Measurements from ENCODE around the gene DDR2.
"Not testable (repeated sequence)": the region's sequence is repeated elsewhere in the genome, so short reads cannot be mapped to it uniquely, and the experiment has no call there.

Gene DDR2

DNA sequence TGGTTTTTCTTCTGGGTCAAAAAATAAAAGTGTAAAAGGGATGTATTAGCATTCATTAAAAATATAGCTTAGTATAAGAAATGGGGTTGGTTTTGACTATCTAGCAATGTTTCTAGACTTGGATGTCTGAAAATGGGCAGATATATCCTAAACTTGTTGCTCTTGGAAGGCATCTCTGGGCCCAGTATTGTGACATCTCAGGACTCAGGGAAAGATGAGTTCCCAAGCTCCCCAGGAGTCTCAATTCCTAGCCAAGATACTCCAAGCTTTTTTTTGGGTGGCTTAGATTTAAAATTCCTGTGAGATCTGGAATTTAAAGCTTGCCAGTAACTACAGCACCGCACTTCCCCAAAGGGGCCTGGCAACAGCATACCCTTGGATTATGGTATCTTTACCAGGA is 146.8 kb downstream of the DDR2 start:
- H3K27ac ChIP-seq, result no peak overlapping the region
- H3K4me3 ChIP-seq, result no peak overlapping the region
- H3K36me3 ChIP-seq (ENCODE audit: insufficient read depth, low read length), result peaks cover 89% of the 10 kb centered on the region
- no peaks in the 10 kb centered on the region for H3K9me3 ChIP-seq (ENCODE audit: low read depth, low read length)
- no peak for TF ChIP-seq FOXP2 (optimal IDR thresholded peaks at IDR 0.05; ENCODE audit: control extremely low read depth, extremely low read length, insufficient read depth)
- no peak for TF ChIP-seq POLR2AphosphoS5 (IDR thresholded peaks at IDR 0.05; ENCODE audit: borderline replicate concordance, low read depth, low read length)
- H3K9ac ChIP-seq (ENCODE audit: insufficient read length), result no peak overlapping the region
- DNase-seq (ENCODE audit: low read depth, low spot score), result no peak

GRCh38 chr1:162782671-162783070 is 150.4 kb downstream of the DDR2 start:
- Histone ChIP-seq H3K9ac (ENCODE audit: insufficient read length) (no peak overlapping the region), H3K4me3 (no peak overlapping the region), H3K27ac (no peak overlapping the region), H3K9me3 (ENCODE audit: low read depth, low read length) (no peaks in the 10 kb centered on the region), H3K36me3 (ENCODE audit: insufficient read depth, low read length) (peaks cover 52% of the 10 kb centered on the region)
- TF ChIP-seq EZH2 (IDR thresholded peaks at IDR 0.05) (no peak), POLR2AphosphoS5 (IDR thresholded peaks at IDR 0.05; ENCODE audit: borderline replicate concordance, low read depth, low read length) (no peak), FOXP2 (optimal IDR thresholded peaks at IDR 0.05; ENCODE audit: control extremely low read depth, extremely low read length, insufficient read depth) (no peak)
- no peak for DNase-seq (ENCODE audit: low read depth, low spot score)

- H3K9me3 ChIP-seq (ENCODE audit: low read depth, low read length); H3K4me3 ChIP-seq; DNase-seq (ENCODE audit: low read depth, low spot score); H3K27ac ChIP-seq; H3K9ac ChIP-seq (ENCODE audit: insufficient read length): not testable (repeated sequence)
- H3K36me3 ChIP-seq (ENCODE audit: insufficient read depth, low read length), result peaks cover 30% of the 10 kb centered on the region
Observed at GRCh38 chr1:162784926-162785325, 152.7 kb downstream of the DDR2 start.

DNA sequence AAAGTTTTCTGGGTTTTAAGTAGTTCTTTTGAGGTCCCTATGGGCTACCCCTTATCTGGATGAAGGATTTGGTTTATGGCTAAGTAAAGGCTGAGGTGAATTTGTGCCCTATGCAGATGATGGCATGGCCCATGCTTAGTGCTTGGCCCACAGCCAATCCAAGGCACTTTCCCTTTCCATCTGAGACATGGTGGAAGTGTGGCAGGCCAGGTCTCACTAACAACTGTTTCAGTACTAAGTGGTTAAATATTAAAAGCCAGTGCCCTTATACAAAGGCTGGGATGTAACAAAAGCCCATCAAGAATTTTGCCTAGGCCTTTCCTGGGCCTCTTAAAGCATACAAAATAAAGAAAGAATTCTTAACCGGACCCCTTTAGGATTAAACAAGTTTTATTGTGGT is 156.5 kb downstream of the DDR2 start:
- H3K9ac ChIP-seq (ENCODE audit: insufficient read length); H3K9me3 ChIP-seq (ENCODE audit: low read depth, low read length); H3K4me3 ChIP-seq; DNase-seq (ENCODE audit: low read depth, low spot score); H3K36me3 ChIP-seq (ENCODE audit: insufficient read depth, low read length): not testable (repeated sequence)
- peak overlapping the region; percentile 91 for H3K27ac ChIP-seq

GRCh38 chr1:162790303-162790984 is 158.2 kb downstream of the DDR2 start, which contains the start of gene HSD17B7:
Gene HSD17B7, plus strand, starts transcription at chr1:162790702. Its CDS starts 99 bp downstream, at chr1:162790801.
- H3K27ac ChIP-seq, result peak within 1 kb of the TSS; percentile 91
- not testable (repeated sequence) for DNase-seq (ENCODE audit: low read depth, low spot score); H3K36me3 ChIP-seq (ENCODE audit: insufficient read depth, low read length); H3K9me3 ChIP-seq (ENCODE audit: low read depth, low read length)
- peak within 1 kb of the TSS; percentile 29 for H3K9ac ChIP-seq (ENCODE audit: insufficient read length)
- H3K4me3 ChIP-seq, result peak within 1 kb of the TSS; percentile 70
- peak; percentile 59 for TF ChIP-seq POLR2AphosphoS5 (IDR thresholded peaks at IDR 0.05; ENCODE audit: borderline replicate concordance, low read depth, low read length)

DNA sequence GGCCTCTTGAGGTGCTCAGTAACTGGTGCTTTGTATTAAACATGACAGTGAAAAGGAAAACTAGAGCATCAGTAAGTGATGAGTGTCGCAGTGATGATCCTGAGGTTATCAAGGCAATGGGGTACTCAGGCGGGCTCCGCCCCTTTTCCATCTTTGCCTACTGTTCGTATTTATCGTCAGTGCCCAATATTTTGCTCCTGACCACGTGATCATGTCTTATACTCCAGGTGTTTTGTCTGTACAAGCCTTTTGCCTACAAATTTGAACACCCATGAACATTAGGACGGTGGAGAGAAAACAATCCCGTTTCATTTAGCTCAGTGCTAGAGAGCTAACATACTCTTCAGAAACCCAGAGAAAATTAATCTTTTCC is 158.7 kb downstream of the DDR2 start:
- not testable (repeated sequence) for H3K27ac ChIP-seq; DNase-seq (ENCODE audit: low read depth, low spot score); H3K9ac ChIP-seq (ENCODE audit: insufficient read length); H3K9me3 ChIP-seq (ENCODE audit: low read depth, low read length)
- peaks cover 12% of the 10 kb centered on the region; the same call in 1 of the 2 replicates for H3K36me3 ChIP-seq (ENCODE audit: insufficient read depth, low read length)
- peak overlapping the region; percentile 70 for H3K4me3 ChIP-seq

GRCh38 chr1:162794284-162794683 is 162.0 kb downstream of the DDR2 start:
- H3K9me3 ChIP-seq (ENCODE audit: low read depth, low read length); H3K4me3 ChIP-seq; H3K9ac ChIP-seq (ENCODE audit: insufficient read length); DNase-seq (ENCODE audit: low read depth, low spot score): not testable (repeated sequence)
- H3K27ac ChIP-seq, result 0 out of 2 replicates have a peak overlapping the region, but pooled peaks have one; percentile 50
- H3K36me3 ChIP-seq (ENCODE audit: insufficient read depth, low read length), result peaks cover 34% of the 10 kb centered on the region

- not testable (repeated sequence) for H3K4me3 ChIP-seq; H3K9me3 ChIP-seq (ENCODE audit: low read depth, low read length); DNase-seq (ENCODE audit: low read depth, low spot score); H3K27ac ChIP-seq; H3K9ac ChIP-seq (ENCODE audit: insufficient read length)
- peaks cover 54% of the 10 kb centered on the region for H3K36me3 ChIP-seq (ENCODE audit: insufficient read depth, low read length)
Observed at GRCh38 chr1:162796617-162797279, 164.5 kb downstream of the DDR2 start.

DNA sequence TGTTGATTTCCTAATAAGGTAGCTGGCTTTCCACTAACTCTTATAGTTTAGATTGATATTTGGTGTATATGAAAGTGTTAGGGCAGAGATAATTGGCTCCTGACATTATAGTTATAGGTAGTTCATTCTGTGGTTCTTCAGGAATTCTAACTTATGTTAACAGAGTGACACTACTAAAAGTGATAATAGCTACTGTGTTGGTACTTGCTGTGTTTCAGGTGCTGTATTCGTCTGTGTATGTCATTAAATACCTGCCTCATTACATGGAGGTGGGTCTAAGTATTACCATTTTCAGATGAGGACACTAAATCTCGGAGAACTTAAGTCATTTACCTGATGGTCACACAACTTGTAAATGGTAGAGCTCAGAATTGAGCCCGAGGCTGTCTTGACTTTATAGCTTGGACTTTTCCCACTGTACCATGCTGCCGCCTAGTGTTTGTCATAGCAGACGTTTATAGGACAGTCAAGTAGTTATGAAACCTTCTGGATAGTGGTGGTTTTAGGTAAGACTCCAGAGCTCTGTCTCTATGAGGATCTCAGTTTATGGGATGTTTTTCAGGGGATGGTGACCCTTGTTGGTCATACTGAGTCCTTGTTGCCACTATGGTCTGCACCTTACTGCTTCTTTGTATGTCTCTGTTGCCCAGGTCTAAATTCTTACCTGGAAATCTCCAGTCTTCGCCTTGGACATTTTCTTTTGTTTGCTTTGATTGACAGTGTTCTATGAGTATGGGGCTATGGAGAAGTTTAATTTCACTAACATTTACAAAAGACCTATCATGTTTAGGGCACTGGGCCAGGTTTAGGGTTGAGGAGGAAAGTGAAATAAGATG is 167.9 kb downstream of the DDR2 start:
- not testable (repeated sequence) for H3K9me3 ChIP-seq (ENCODE audit: low read depth, low read length); H3K4me3 ChIP-seq; H3K27ac ChIP-seq; H3K9ac ChIP-seq (ENCODE audit: insufficient read length); DNase-seq (ENCODE audit: low read depth, low spot score)
- H3K36me3 ChIP-seq (ENCODE audit: insufficient read depth, low read length), result peaks cover 54% of the 10 kb centered on the region

GRCh38 chr1:162807503-162807902 is 175.2 kb downstream of the DDR2 start:
- H3K27ac ChIP-seq; DNase-seq (ENCODE audit: low read depth, low spot score); H3K4me3 ChIP-seq; H3K9ac ChIP-seq (ENCODE audit: insufficient read length); H3K9me3 ChIP-seq (ENCODE audit: low read depth, low read length): not testable (repeated sequence)
- H3K36me3 ChIP-seq (ENCODE audit: insufficient read depth, low read length), result peaks cover 19% of the 10 kb centered on the region; the same call in 1 of the 2 replicates

DNA sequence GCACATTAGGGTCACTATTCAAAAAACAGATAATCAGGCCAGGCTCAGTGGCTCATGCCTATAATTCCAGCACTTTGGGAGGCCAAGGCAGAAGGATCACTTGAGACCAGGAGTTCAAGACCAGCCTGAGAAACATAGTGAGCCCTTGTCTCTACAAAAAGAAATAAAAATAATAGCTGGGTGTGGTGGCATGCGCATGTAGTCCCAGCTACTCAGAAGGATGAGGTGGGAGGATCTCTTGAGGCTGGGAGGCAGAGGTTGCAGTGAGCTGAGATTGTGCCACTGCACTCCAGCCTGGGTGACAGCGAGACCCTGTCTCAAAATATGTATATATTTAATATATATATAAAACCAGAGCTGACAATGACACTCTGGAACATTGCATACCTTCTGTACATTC is 180.1 kb downstream of the DDR2 start:
- H3K9ac ChIP-seq (ENCODE audit: insufficient read length); DNase-seq (ENCODE audit: low read depth, low spot score); H3K27ac ChIP-seq; H3K36me3 ChIP-seq (ENCODE audit: insufficient read depth, low read length); H3K9me3 ChIP-seq (ENCODE audit: low read depth, low read length); H3K4me3 ChIP-seq: not testable (repeated sequence)

DNA sequence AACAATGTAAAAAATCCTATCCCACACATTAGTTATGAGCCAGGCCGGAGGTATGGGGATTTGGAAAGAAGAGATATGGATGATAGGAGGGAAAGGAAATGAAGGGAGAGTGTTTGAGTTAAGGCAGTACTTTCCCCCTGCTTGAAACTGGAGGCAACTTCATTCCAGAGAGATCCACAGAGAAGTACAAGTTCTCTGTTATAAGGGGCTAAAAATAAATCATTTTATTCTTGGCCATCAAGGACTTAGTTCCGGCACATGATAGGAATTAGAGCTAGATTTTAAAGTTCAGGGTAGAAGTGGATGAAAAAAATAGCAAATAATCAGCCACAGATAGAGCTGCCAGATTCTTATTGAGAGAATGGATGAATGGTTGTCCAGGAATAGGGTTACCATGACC is 185.9 kb downstream of the DDR2 start:
- H3K27ac ChIP-seq; H3K9ac ChIP-seq (ENCODE audit: insufficient read length); H3K9me3 ChIP-seq (ENCODE audit: low read depth, low read length); H3K4me3 ChIP-seq; DNase-seq (ENCODE audit: low read depth, low spot score); H3K36me3 ChIP-seq (ENCODE audit: insufficient read depth, low read length): not testable (repeated sequence)

GRCh38 chr1:162818666-162819065 is 186.4 kb downstream of the DDR2 start:
- not testable (repeated sequence) for H3K36me3 ChIP-seq (ENCODE audit: insufficient read depth, low read length); H3K9me3 ChIP-seq (ENCODE audit: low read depth, low read length); H3K4me3 ChIP-seq; DNase-seq (ENCODE audit: low read depth, low spot score); H3K9ac ChIP-seq (ENCODE audit: insufficient read length); H3K27ac ChIP-seq
